RWPE2 (cell line): ENCODE measurements around the gene RIPOR1.
"Not testable (repeated sequence)": the region's sequence is repeated elsewhere in the genome, so short reads cannot be mapped to it uniquely, and the experiment has no call there.

Experiments
- ATAC-seq: fragments of 200-7000 bp; cut with Tn5 transposase; 3 replicates; pipeline ENCODE4 v1.9.1; 2021; ENCODE audit warnings: low read depth
- DNase-seq: peaks from one replicate; pipeline ENCODE4 v3.0.0-alpha.2; 2020; ENCODE audit warnings: low spot score
- H3K27ac ChIP-seq: fragments of 450-650 bp; 2 replicates; pipeline ENCODE4 v1.5.1; 2017; ENCODE audit warnings: mild to moderate bottlenecking; ENCODE audit not compliant: poor library complexity, severe bottlenecking
- H3K27me3 ChIP-seq: fragments of 250-450 bp; sonication (Bioruptor Pico); 2 replicates; pipeline ENCODE4 v1.5.1; 2021; ENCODE audit warnings: mild to moderate bottlenecking, moderate library complexity; ENCODE audit not compliant: insufficient read depth, poor library complexity, severe bottlenecking
- H3K36me3 ChIP-seq: fragments of 250-450 bp; sonication (Bioruptor Pico); 2 replicates; pipeline ENCODE4 v1.5.1; 2020; ENCODE audit warnings: low read depth, mild to moderate bottlenecking, moderate library complexity
- H3K4me1 ChIP-seq: fragments of 250-450 bp; sonication (Bioruptor Pico); 2 replicates; pipeline ENCODE4 v1.5.1; 2021; ENCODE audit warnings: mild to moderate bottlenecking, moderate library complexity; ENCODE audit not compliant: insufficient read depth, poor library complexity, severe bottlenecking
- H3K4me3 ChIP-seq: fragments of 250-450 bp; sonication (Bioruptor Pico); 2 replicates; pipeline ENCODE4 v1.5.1; 2021; ENCODE audit warnings: mild to moderate bottlenecking, moderate library complexity; ENCODE audit not compliant: severe bottlenecking
- H3K9me3 ChIP-seq: fragments of 250-450 bp; sonication (Bioruptor Pico); 2 replicates; pipeline ENCODE4 v1.5.1; 2021; ENCODE audit warnings: mild to moderate bottlenecking, moderate library complexity; ENCODE audit not compliant: severe bottlenecking
- TF ChIP-seq, protein P1 (sequence below): fragments of 450-650 bp; IDR thresholded peaks from one replicate; pipeline ENCODE4 v1.5.1; 2017; ENCODE audit warnings: mild to moderate bottlenecking, moderate library complexity; ENCODE audit not compliant: poor library complexity, severe bottlenecking

Gene RIPOR1

DNA sequence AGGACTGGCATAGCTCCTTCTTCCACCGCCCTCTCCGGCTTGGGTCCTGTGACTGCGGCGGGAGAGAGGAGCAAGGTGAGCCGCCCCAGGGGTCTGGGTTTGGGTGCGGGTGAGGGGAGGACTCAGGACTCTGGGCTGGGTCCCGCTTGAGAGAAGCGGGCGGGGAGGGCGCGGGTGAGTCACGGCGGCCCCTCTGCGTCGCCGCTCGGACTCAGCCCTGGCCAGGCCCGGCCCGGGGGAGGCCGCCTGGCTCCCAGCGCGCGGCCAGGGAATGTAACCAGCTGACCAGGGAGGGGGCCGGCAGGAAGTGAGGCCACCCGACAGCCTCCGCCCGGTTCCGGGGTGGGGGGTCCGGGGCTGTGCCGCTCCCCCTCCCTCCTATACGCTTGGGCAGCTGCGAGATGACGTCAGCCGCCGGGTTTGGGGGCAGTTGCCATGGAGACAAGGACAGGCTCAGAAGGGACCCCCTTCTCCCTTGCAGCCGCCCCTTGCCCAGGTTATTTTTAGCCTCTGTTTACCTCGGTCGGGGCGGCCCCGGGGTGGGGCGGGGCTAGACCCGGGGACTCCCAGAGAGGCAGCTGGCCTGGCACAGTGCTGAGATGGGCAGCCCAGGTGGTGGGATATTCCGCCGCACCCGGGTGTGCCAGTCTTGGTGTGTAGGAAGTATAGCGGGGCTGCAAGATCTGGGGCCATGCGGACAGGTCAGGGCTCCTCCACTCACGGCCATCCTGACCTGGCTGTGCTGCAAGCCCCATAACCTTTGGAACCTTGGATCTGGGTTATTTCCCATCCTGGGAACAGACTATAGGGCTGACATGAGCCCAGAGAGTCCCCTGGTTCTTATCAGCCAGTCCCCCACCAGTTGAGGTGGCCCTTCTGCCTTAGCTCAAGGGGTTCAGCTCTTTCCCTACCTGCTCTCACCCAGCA is 1.6 kb downstream of the RIPOR1 start:
- peaks cover 3% of the 10 kb centered on the region for H3K4me1 ChIP-seq
- peaks cover 5% of the 10 kb centered on the region; the same call in 1 of the 2 replicates for H3K36me3 ChIP-seq
- DNase-seq (no peak), ATAC-seq (peak; percentile 53)
- H3K4me3 ChIP-seq = peak overlapping the region; percentile 50
- H3K27ac ChIP-seq = peak overlapping the region; percentile 56
- TF ChIP-seq, protein P1, sequence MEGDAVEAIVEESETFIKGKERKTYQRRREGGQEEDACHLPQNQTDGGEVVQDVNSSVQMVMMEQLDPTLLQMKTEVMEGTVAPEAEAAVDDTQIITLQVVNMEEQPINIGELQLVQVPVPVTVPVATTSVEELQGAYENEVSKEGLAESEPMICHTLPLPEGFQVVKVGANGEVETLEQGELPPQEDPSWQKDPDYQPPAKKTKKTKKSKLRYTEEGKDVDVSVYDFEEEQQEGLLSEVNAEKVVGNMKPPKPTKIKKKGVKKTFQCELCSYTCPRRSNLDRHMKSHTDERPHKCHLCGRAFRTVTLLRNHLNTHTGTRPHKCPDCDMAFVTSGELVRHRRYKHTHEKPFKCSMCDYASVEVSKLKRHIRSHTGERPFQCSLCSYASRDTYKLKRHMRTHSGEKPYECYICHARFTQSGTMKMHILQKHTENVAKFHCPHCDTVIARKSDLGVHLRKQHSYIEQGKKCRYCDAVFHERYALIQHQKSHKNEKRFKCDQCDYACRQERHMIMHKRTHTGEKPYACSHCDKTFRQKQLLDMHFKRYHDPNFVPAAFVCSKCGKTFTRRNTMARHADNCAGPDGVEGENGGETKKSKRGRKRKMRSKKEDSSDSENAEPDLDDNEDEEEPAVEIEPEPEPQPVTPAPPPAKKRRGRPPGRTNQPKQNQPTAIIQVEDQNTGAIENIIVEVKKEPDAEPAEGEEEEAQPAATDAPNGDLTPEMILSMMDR = no peak
- no peaks in the 10 kb centered on the region for H3K9me3 ChIP-seq
- H3K27me3 ChIP-seq = no peaks in the 10 kb centered on the region

DNA sequence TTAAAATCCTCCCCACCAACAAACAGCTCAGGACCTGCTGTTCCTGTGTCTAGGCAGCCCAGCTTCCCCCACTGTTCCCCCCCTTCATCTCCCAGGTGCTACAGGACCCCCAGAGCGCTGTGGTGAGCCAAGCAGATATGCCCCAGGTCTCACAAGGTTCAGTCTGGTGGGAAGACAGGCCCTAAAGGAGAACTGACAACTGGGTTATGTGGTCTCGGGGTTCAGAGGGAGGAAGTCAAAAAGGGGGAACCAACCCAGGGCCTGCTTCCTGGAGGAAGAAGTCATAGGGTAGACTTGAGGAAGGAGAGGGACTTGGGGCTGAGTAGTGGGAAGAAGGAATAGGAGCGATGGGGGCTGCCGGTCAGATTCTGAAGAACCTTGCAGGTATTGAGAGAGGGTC is 2.6 kb downstream of the RIPOR1 start:
- no peak overlapping the region for H3K27ac ChIP-seq
- no peak for DNase-seq
- H3K9me3 ChIP-seq = no peaks in the 10 kb centered on the region
- peaks cover 3% of the 10 kb centered on the region for H3K4me1 ChIP-seq
- ATAC-seq = no peak
- peaks cover 5% of the 10 kb centered on the region; the same call in 1 of the 2 replicates for H3K36me3 ChIP-seq
- no peaks in the 10 kb centered on the region for H3K27me3 ChIP-seq
- TF ChIP-seq, protein P1 = no peak
- H3K4me3 ChIP-seq = no peak overlapping the region

DNA sequence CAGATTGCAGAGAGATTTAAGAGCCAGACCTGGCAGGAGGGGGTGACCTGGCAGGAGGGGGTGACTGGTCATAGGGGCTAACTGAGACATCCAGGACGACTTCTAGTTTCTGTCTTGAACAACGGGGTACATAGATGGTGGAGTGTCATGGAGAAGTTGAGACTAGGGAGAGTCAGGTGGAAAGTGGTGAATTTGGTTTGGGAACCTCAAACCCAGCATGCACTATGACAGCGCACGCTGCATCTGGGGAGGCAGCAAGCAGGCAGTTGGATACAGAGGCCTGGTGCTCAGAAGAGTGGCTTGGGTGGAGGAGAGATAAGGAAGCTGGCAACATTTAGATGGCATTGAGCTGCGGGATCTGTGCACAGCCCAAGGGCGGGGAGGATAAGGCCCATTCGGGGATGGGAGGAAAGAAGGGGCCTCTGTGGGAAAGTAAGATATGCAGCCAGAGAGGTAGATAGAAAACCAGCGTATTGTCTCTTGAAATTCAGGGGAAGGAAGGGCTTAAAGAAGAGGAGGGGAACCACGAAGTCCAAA is 4.5 kb downstream of the RIPOR1 start:
- H3K9me3 ChIP-seq = no peaks in the 10 kb centered on the region
- TF ChIP-seq, protein P1 = no peak
- ATAC-seq = no peak
- no peak overlapping the region for H3K4me3 ChIP-seq
- H3K27ac ChIP-seq = no peak overlapping the region
- peaks cover 3% of the 10 kb centered on the region for H3K4me1 ChIP-seq
- no peak for DNase-seq
- H3K36me3 ChIP-seq = peaks cover 5% of the 10 kb centered on the region; the same call in 1 of the 2 replicates
- no peaks in the 10 kb centered on the region for H3K27me3 ChIP-seq

DNA sequence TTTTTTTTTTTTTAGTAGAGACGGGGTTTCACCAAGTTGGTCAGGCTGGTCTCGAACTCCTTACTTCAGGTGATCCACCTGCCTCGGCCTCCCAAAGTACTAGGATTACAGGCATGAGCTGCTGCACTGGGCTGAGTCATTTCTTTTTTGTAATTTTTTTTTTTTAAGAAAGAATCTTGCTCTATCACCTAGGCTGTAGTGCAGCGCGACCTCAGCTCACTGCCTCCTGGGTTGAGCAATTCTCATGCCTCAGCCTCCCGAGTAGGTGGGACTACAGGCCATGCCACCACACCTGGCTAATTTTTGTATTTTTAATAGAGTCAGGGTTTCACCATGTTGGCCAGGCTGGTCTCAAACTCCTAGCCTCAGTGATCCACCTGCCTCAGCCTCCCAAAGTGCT is 5.4 kb downstream of the RIPOR1 start:
- H3K9me3 ChIP-seq, H3K27ac ChIP-seq, ATAC-seq, H3K4me1 ChIP-seq, H3K27me3 ChIP-seq, H3K4me3 ChIP-seq, DNase-seq: not testable (repeated sequence)
- peaks cover 13% of the 10 kb centered on the region; the same call in 1 of the 2 replicates for H3K36me3 ChIP-seq

DNA sequence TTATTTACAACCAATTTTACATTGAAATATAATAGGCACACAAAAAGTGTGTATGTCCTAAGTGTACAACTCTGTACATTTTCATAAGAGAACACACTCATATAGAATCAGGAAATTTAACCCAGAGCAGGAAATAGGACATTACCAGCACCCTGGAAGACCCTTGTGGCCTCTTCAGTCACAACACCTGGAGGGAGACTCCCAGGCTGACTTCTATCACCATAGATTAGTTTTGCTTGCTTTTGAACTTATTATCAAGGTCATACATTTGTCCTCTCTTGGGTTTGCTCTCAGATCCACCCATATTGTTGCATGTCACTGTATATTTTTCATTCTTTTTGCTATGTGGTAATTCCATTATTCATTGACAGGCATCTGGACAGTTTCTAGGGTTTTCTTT is 5.8 kb downstream of the RIPOR1 start:
- Histone ChIP-seq H3K27ac (no peak overlapping the region), H3K4me3 (no peak overlapping the region), H3K9me3 (no peaks in the 10 kb centered on the region), H3K4me1 (peaks cover 3% of the 10 kb centered on the region), H3K27me3 (no peaks in the 10 kb centered on the region), H3K36me3 (peaks cover 15% of the 10 kb centered on the region; the same call in 1 of the 2 replicates)
- ATAC-seq = no peak
- no peak for DNase-seq
- TF ChIP-seq, protein P1 = no peak
